GM10266 (cell line): ENCODE data around the gene TSGA10.
"Not testable (repeated sequence)": the region's sequence is repeated elsewhere in the genome, so short reads cannot be mapped to it uniquely, and the experiment has no call there.

ENCODE experiments used
- DNase-seq: peaks from one replicate; pipeline ENCODE4 v3.0.0; 2012; ENCODE audit errors: extremely low spot score
- TF ChIP-seq, protein P1 (sequence below): IDR thresholded peaks from 2 replicates; pipeline ENCODE4 v1.5.1; 2012; ENCODE audit warnings: mild to moderate bottlenecking, low read depth; ENCODE audit not compliant: control insufficient read depth, insufficient read depth; ENCODE audit errors: missing control alignments

TSGA10 gene

DNA sequence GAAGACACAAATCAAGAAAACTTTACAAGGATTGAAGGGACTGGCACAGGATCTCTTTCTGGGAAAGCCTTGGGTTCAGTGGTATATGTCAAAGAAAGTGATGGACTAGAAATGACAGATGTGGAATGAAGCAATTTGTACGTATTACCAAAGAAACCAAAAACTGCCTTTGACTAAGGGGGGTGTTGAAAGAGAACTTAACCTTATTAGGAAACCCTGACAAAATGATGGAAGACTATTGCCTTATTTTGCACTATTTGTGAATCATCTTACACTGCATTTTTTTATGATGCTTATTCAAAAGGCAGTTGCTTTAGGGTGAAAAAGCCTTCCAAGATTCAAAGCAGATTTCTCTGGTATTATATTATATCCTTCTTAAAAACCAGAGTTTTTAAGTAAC lies 4.0 kb downstream of the TSGA10 start:
- no peak for DNase-seq
- TF ChIP-seq, protein P1, sequence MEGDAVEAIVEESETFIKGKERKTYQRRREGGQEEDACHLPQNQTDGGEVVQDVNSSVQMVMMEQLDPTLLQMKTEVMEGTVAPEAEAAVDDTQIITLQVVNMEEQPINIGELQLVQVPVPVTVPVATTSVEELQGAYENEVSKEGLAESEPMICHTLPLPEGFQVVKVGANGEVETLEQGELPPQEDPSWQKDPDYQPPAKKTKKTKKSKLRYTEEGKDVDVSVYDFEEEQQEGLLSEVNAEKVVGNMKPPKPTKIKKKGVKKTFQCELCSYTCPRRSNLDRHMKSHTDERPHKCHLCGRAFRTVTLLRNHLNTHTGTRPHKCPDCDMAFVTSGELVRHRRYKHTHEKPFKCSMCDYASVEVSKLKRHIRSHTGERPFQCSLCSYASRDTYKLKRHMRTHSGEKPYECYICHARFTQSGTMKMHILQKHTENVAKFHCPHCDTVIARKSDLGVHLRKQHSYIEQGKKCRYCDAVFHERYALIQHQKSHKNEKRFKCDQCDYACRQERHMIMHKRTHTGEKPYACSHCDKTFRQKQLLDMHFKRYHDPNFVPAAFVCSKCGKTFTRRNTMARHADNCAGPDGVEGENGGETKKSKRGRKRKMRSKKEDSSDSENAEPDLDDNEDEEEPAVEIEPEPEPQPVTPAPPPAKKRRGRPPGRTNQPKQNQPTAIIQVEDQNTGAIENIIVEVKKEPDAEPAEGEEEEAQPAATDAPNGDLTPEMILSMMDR: no peak

DNA sequence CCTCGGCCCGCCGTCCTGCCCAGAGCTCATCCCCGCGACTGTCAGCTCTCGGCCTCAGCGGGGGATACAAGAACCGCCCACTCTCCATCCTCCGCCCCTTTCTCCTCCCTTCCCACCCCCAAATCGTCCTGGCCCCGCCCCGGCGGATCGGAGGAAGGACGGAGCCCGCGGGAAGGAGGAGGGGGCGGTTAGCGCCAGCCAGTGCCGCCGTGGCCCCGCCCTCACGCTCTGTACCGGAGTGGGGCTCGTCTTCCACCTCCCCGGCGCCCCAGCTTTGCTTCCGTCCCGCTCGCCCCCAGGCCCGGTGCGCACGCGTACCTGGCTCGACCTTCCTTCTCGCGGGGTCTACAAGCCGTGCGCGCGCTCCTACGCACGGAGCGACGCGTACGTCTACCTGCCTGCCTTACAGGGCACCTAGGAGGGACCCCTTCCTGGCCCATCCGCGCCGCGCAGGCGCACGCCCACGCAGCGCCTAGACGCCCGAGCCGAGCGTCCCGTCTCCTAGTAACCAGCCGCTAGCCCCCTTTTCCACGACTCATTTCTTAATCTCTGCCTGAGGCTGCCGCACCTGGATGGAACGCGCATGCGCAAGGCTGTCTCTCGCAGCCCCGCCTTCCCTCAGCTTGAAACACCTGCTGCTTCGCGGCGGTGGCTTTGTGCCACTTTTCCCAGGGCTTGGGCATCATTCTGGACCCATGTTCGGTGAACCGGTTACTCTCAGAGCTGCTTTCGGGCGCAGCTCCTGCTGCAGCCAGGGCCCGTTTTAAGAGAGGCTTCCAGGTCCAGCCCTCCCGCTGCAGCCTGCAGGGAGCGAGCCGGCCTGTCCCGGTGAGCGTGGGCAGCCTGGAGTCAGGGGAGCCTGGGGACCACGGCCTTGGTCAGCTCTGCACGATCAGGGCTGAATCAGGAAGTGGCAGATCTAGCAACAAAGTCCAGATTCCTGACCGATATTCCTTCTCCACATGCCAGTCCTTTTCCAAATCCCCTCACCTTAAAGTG lies 13.3 kb downstream of the TSGA10 start, which contains the start of gene C2orf15:
TSS of gene C2orf15 (plus strand) at position 598 of the 999 bp plus-strand sequence. CDS start 8,852 bp downstream, outside the sequence.
- peak; percentile 91 for DNase-seq
- TF ChIP-seq, protein P1: no peak

DNA sequence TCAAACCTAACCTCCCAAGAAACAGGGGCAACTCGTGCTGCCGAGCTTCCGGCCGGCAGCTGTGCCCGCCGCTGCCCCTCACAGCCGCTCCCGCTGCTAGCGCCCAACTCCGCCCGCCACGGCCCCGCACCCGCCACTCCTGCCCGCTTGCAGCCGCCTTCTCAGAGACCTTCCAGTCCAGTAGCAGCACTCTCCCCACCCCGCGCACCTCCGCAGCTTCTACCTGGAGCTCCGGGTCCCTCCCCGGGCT lies 14.0 kb downstream of the TSGA10 start:
- DNase-seq: no peak
- TF ChIP-seq, protein P1: no peak

DNA sequence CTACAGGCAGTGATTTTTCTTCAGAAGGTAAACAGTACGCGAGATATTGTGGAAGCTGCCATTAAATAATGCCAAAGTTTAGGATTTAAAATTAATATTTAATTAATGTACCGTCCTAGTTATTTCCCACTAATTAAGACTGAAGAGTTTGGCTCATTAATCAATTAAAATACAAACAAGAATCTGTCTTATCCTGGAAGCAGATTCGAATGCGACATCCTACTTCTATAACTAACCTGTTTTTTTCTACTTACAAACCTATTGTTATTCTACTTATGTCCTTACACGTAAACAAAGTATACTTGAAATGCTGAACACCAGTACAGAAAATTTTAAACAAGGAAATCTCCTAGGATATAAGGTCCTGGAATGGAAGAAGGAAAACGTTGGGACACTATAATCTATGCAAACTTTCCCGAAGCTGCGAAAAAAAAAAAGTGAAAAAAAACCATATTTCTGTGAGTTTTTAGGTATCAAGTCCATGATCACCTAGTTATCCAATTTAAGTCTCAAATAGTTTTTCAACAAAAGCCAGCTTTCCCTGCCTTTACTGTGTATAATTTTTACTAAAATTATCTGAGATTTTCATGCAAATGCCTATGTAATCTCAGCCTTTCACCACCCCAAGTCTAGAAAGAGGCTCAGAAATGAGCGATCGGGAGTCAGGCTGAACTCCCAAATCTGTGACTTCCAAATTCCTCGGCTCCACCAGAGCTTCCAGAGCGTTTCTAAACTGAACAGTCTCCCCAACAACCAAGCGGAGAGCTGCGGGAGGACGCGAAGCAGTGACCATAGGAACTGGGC lies 14.5 kb downstream of the TSGA10 start:
- DNase-seq: no peak
- TF ChIP-seq, protein P1: no peak

DNA sequence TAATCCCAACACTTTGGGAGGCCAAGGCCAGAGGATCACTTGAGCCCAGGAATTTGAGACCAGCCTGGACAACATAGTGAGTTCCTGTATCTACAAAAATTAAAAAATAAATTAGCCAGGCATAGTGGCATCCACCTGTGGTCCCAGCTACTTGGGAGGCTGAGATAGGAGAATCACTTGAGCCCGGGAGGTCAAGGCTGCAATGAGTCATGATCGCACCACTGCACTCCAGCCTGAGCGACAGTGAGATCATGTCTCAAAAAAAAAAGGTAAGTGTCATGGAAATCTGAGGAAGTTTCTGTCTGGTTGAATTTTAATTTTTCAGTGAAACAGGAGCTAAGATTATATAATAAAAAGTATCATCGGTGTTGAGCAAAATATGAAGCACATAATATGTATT lies 15.7 kb downstream of the TSGA10 start:
- DNase-seq: no peak
- TF ChIP-seq, protein P1: no peak

DNA sequence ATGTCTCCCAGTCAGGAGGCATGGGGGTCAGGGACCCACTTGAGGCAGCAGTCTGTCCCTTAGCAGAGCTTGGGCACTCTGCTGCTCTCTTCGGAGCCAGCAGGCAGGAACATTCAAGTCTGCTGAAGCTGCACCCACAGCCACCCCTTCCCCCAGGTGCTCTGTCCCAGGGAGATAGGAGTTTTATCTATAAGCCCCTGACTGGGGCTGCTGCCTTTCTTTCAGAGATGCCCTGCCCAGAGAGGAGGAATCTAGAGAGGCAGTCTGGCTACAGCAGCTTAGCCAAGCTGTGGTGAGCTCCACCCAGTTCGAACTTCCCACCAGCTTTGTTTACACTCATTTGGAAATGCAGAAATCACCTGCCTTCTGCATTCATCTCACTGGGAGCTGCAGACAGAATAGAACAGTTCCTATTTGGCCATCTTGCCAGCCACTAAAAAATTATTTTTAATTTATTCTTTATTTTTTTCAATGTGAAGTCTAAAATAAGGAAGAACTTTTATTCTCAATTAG lies 19.6 kb downstream of the TSGA10 start:
- DNase-seq: not testable (repeated sequence)

DNA sequence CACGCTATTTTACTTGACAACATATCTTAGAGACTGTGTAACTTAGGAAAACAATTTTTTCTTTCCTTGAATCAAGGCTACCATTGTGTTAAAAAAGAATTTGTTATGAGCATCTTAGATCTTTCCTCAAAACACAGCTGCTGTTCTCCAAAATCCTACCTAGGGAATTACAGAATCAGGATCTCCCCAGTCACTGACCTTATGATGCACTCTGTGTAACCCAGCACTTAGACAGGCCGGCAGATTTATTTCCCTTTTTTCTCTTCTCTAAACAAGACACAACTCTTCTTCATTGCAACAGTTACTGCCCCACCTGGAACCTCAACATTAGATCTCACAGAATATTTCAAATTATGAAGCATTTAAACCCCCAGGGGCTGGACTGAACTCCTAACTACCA lies 26.8 kb downstream of the TSGA10 start:
- no peak for DNase-seq
- TF ChIP-seq, protein P1: no peak
